ENCODE measurements around the gene ZBTB21.

Gene ZBTB21

GRCh38 chr21:41948901-41949300 is 61.3 kb downstream of the ZBTB21 start:
- no peak for DNase-seq

GRCh38 chr21:41948078-41948895 is 61.9 kb downstream of the ZBTB21 start:
- DNase-seq, result no peak

GRCh38 chr21:41945982-41946381 is 64.2 kb downstream of the ZBTB21 start:
- no peak for DNase-seq

GRCh38 chr21:41943851-41944250 is 66.3 kb downstream of the ZBTB21 start:
- no peak for DNase-seq

GRCh38 chr21:41942457-41942856 is 67.7 kb downstream of the ZBTB21 start:
- no peak for DNase-seq

- no peak for DNase-seq
These were observed 68.2 kb downstream of the ZBTB21 start for GRCh38 chr21:41941941-41942340.

- DNase-seq, result no peak
These were observed 69.7 kb downstream of the ZBTB21 start for GRCh38 chr21:41940431-41940830.

GRCh38 chr21:41939391-41939790 is 70.8 kb downstream of the ZBTB21 start:
- DNase-seq, result no peak
